Lower leg skin (tissue), 3 donors: ENCODE measurements around the gene RCL1.

ENCODE experiments used
- CTCF ChIP-seq, 3 donors: fragments of 450-650 bp; IDR thresholded peaks; one replicate each; pipeline ENCODE4 v1.5.1; 2016; ENCODE audit warnings: antibody characterized with exemption in 3 of 3, mild to moderate bottlenecking in 3 of 3, moderate library complexity in 2 of 3
- POLR2A ChIP-seq, 2 donors: fragments of 450-650 bp; IDR thresholded peaks; one replicate each; pipeline ENCODE4 v1.6.1; 2016 to 2017; ENCODE audit warnings: antibody characterized with exemption in 2 of 2, mild to moderate bottlenecking in 1 of 2, moderate library complexity in 1 of 2

GRCh38 chr9:4803670-4804530, 11.2 kb downstream of the RCL1 start:
- no peak for TF ChIP-seq POLR2A (IDR thresholded peaks at IDR 0.05)
- no peak for TF ChIP-seq CTCF (IDR thresholded peaks at IDR 0.05)
